Coronary artery (tissue), 2 donors: ENCODE results near the gene OTUD7B.

Source experiments
- DNase-seq: peaks from one replicate; pipeline ENCODE4 v3.0.0-alpha.2; 2017; ENCODE audit warnings: low spot score
- H3K27ac ChIP-seq, 2 donors: fragments of 200-600 bp; sonication (generic); one replicate each; pipeline ENCODE4 v1.5.1; 2016 to 2019
- H3K4me3 ChIP-seq: fragments of 200-600 bp; sonication (generic); 2 replicates; pipeline ENCODE4 v1.5.1; 2016; ENCODE audit warnings: mild to moderate bottlenecking, moderate library complexity
- TF ChIP-seq, protein P1 (sequence below): fragments of 200-600 bp; sonication (generic); IDR thresholded peaks from one replicate; pipeline ENCODE4 v1.5.1; 2019; ENCODE audit warnings: antibody characterized with exemption

OTUD7B gene

DNA sequence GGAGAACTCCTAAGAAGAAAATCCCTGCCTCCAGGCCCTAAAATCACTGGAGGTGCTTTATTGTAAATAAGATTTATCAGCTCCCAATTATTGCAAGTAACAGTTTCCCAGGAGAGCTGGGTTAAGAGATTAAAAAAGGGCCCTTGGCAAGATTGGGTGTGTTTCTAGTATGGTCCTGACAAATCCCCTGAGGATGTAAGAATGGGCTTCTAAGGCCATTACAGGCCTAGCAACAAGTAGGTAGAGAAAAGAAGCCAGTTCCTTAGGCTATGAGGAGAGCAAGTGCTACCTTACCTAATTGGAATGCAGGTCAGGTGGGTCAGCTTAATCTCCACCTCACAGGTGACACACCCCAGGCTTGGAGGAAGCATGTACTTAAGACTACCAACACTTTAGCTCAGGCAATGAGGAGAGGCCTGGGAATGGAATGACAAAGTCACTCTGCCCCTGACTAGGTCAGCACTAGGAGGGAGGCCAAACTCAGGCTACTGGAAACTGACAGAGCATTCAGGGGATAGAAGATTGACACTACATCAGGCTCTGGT lies 6.8 kb upstream of the OTUD7B start:
- DNase-seq, result no peak
- TF ChIP-seq, protein P1, sequence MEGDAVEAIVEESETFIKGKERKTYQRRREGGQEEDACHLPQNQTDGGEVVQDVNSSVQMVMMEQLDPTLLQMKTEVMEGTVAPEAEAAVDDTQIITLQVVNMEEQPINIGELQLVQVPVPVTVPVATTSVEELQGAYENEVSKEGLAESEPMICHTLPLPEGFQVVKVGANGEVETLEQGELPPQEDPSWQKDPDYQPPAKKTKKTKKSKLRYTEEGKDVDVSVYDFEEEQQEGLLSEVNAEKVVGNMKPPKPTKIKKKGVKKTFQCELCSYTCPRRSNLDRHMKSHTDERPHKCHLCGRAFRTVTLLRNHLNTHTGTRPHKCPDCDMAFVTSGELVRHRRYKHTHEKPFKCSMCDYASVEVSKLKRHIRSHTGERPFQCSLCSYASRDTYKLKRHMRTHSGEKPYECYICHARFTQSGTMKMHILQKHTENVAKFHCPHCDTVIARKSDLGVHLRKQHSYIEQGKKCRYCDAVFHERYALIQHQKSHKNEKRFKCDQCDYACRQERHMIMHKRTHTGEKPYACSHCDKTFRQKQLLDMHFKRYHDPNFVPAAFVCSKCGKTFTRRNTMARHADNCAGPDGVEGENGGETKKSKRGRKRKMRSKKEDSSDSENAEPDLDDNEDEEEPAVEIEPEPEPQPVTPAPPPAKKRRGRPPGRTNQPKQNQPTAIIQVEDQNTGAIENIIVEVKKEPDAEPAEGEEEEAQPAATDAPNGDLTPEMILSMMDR, result no peak
- H3K4me3 ChIP-seq, result no peak overlapping the region
- H3K27ac ChIP-seq, result no peak overlapping the region

DNA sequence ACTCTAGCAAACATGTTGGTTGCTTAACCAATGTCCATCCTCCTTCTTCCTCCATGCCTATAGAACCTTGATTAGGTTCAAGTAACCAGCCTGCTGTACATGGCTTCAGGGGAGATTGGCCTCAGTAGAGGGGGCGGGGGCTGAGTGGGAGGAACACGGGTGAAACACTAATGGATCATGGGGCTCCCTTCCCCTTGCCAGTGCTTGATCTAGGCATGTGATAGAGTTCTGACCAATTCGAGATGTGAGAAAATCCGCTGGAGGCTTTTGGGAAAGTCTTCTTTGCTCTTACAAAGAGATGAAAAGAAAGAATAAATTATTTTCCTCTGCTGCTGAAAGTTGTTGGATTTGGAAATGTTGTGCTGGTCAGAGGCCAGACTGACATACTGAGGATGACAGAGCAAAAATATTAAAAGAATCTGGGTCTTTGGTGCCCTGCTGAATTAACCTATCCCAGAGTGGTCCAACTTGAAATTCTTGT lies 5.2 kb upstream of the OTUD7B start:
- no peak overlapping the region for H3K4me3 ChIP-seq
- no peak for DNase-seq
- peak overlapping the region in 1 of 2 donors; percentile 39 for H3K27ac ChIP-seq
- TF ChIP-seq, protein P1, result no peak

DNA sequence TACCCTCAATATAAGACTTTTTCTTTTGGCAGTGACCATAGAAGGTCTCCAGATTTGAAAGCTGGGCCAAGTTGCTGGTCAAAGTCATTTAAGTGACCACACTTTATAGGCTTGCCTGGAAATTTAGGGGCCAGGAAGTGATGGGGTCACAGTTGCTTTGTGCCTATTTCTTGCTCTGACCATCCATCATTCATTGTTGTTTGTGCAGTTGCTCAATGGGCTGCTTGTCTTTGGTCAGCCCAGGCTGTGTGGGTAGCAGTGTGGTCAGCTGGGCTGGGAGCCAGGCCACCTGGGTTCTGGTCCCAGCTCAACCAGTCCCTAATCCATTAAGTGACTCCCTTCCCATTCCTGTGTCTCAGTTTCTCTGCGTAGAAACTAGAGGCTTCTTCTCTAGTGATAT lies 2.1 kb upstream of the OTUD7B start:
- TF ChIP-seq, protein P1, result no peak
- H3K27ac ChIP-seq, result no peak overlapping the region

DNA sequence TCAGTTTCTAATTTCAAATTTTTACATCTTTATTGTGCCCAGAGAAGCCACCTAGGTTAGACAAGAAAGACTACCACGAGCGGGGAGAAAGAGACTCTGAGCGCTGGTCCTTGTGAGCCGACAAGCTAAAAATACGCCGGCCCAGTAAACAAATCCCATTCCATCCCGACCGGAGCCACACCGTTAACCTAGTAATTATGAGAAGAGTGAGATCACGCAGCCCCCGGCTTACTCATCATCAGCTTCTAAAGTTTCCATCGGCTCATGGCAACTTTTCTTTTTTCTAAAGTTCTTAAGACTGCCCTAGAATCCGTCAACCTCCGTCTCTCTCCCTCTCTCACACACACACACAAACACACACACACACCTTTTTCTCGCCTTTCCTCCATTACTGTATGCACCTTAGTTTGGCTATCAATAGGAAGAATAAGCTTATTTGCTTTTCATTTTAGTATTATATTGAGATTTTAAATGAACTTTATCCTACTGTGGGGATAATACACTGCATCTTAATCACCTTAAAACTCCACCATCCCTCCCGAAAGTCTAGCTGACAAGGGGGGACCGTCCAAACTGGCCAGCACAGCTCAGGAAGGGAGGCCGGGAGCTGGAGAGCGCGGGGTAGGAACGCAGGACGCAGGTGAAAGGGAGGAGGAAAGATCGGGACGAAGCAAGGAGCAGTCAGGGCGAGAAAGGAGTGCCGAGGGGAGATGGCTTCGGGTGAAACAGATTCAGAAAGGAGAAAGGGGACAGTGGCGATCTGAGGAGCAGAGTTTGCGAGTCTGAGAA lies 728 bp downstream of the OTUD7B start:
- TF ChIP-seq, protein P1, result no peak
- H3K4me3 ChIP-seq, result peak overlapping the region; percentile 87
- H3K27ac ChIP-seq, result peak overlapping the region; percentile 95 to 96
- peak; percentile 78 for DNase-seq

More for the DNA sequence above, 2.1 kb upstream of the OTUD7B start:
- H3K4me3 ChIP-seq, result no peak overlapping the region
- no peak for DNase-seq

DNA sequence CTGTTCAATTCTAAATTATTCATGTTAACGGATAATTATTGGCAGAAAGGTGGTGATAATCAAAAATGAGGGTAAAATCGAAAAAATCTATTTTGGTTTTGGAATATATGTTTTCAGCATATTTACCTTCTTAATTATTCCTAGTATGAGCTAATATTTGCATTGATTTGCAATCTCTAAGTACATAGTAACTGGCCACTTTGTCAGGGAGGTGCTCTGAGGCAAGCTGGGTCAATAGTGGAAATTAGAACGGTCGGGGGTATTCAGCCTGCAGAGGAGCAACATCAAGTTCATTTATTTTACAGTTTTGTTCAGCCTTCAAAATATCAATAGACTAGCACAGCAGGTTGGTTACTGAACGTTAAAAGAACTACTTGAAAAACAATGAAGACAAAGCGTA lies 1.8 kb downstream of the OTUD7B start:
- DNase-seq, result no peak
- peak overlapping the region; percentile 87 for H3K4me3 ChIP-seq
- TF ChIP-seq, protein P1, result no peak
- H3K27ac ChIP-seq, result peak overlapping the region; percentile 95 to 96

DNA sequence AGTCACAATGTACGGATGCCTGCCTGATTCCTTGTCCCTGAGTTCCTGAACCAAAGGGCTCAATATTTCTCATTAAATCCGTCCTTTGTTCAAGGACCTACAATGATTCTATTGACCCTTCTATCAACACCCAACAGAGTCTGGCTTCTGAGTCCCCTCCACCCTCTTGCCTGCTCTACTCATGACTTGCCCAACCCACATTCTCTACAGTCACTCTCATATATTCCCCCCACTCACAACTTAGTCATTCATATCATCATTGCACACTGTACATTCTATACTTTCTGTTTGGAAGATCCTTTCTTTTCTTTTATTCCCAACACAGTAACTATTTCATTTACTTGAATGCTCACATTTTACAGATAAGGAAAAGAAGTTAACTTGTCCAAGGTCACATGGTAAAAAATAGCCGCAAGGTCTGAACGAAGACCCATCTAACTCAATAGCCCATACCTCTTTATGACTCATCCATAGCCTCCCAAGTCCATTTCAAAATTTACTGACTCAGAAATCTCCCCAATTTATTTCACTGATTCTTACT lies 3.6 kb downstream of the OTUD7B start:
- TF ChIP-seq, protein P1, result no peak
- no peak overlapping the region for H3K27ac ChIP-seq
- H3K4me3 ChIP-seq, result peak overlapping the region; percentile 13
- DNase-seq, result no peak
